ENCODE results near the gene QSOX1. TPM values are rescaled to one million over a fixed set of nuclear protein-coding genes. Genes with fewer than 3 reads are reported as not detected.

The QSOX1 gene
- total and polyA plus RNA-seq, 9 of the 15 experiments (the other 6 are each of a cell fraction or from before 2014, with no cell fraction given) = 4.0 to 53.1 (median 15.0) TPM

GRCh38 chr1:180123463-180123936 is 31.2 kb upstream of the QSOX1 start:
- H3K9me1 ChIP-seq (ENCODE audit: control insufficient read depth, insufficient read depth, low read length) = no peaks in the 10 kb centered on the region
- H3K36me3 ChIP-seq (ENCODE audit: control insufficient read depth, insufficient read depth, low read length) = no peaks in the 10 kb centered on the region
- no peak for FAIRE-seq
- H3K9me3 ChIP-seq (replicated peaks; ENCODE audit: control insufficient read depth, insufficient read depth, low read depth, low read length) = no peaks in the 10 kb centered on the region
- POLR2A ChIA-PET = interaction anchor here (1.0 kb wide), 2 partner anchors 11 to 258 kb away, joined by 3 read pairs; no protein-coding TSS in a partner anchor
- peaks cover 3 to 4% of the 10 kb centered on the region in 2 experiments; a peak in 4 of 5 replicates for H3K4me1 ChIP-seq (replicated peaks in 1 of 2; ENCODE audit: control insufficient read depth in 2 of 2, insufficient read depth in 2 of 2, low read length in 2 of 2)
- CTCF ChIA-PET (ENCODE audit: low intra/inter-chr PET ratio) = no interaction called here
- H2AFZ ChIP-seq (ENCODE audit: low read depth, low read length) = peak overlapping the region; percentile 52
- H3K79me2 ChIP-seq (ENCODE audit: control insufficient read depth, insufficient read depth, low read length) = no peaks in the 10 kb centered on the region
- in situ Hi-C loops (cut with MboI) (no loop called here), intact Hi-C loops (cut with micrococcal nuclease) (no loop called here)
- H3K27me3 ChIP-seq (ENCODE audit: control insufficient read depth in 2 of 2, insufficient read depth in 2 of 2, low read length in 2 of 2) = no peaks in the 10 kb centered on the region
- no TSS peak for BruUV-seq (replicated peaks)
- 37% methylated on average over 4 of the region's 4 CpGs for whole genome bisulfite sequencing (ENCODE audit: insufficient coverage, low coverage, missing lambda C conversion rate)
- H3K27ac ChIP-seq (ENCODE audit: extremely low read depth, low read depth, low read length) = no peak overlapping the region
- H4K20me1 ChIP-seq (replicated peaks; ENCODE audit: control insufficient read depth, insufficient read depth, low read length) = no peaks in the 10 kb centered on the region
- H3K9ac ChIP-seq (ENCODE audit: insufficient read depth in 1 of 2, low read depth in 2 of 2, low read length in 2 of 2) = no peak overlapping the region
- DNase-seq (ENCODE audit: extremely low read depth in 1 of 4, low spot score in 3 of 4) = no peak
- no peak overlapping the region for H3K4me2 ChIP-seq (ENCODE audit: insufficient read depth, low read length)
- peak; percentile 54 for ATAC-seq
- no peak overlapping the region for H3K4me3 ChIP-seq
- peak; percentile 50; the same call in 1 of the 2 replicates for TF ChIP-seq ZNF24 (IDR thresholded peaks at IDR 0.05)
- TF ChIP-seq ZNF436 (CRISPR knock-in tag; IDR thresholded peaks at IDR 0.05) = no peak
- TF ChIP-seq FOSL1 (tag; conservative IDR thresholded peaks at IDR 0.05) = peak; percentile 61
- TF ChIP-seq ETV1 (tag; conservative IDR thresholded peaks at IDR 0.05; ENCODE audit: low read depth) = peak; percentile 52
- no peak for TF ChIP-seq REST (IDR thresholded peaks at IDR 0.05; ENCODE audit: borderline replicate concordance)
- TF ChIP-seq REST (CRISPR knock-in tag; IDR thresholded peaks at IDR 0.05; ENCODE audit: low read depth) = no peak
- TF ChIP-seq PHTF2 (CRISPR knock-in tag; IDR thresholded peaks at IDR 0.05) = no peak
- TF ChIP-seq HCFC1 (IDR thresholded peaks at IDR 0.05; ENCODE audit: low read depth, low read length) = no peak
- TF ChIP-seq RBM39 (optimal IDR thresholded peaks at IDR 0.05; ENCODE audit: low read depth, low read length) = no peak
- TF ChIP-seq HNRNPLL (IDR thresholded peaks at IDR 0.05; ENCODE audit: low read depth, low read length, poor library complexity, severe bottlenecking) = no peak
- TF ChIP-seq RB1 (IDR thresholded peaks at IDR 0.05; ENCODE audit: low read depth) = no peak
- peak; percentile 84 for TF ChIP-seq JUND (IDR thresholded peaks at IDR 0.05; ENCODE audit: borderline replicate concordance, low read depth, low read length)
- no peak; the same call in 2 of the 3 replicates for TF ChIP-seq JUND (tag; IDR thresholded peaks at IDR 0.05; ENCODE audit: borderline replicate concordance, low read depth, low read length)
- no peak for TF ChIP-seq ZKSCAN8 (CRISPR knock-in tag; IDR thresholded peaks at IDR 0.05)
- TF ChIP-seq FOXK2 (conservative IDR thresholded peaks at IDR 0.05 in 1 of 2, IDR thresholded peaks at IDR 0.05 in 1 of 2; ENCODE audit: low read depth in 2 of 2) = no peak
- TF ChIP-seq EHMT2 (IDR thresholded peaks at IDR 0.05) = 0 out of 2 replicates have a peak, but pooled peaks have one; percentile 38

Measured in K562 (cell line).